ENCODE data around the gene HLA-A. TPM values are rescaled to one million over a fixed set of nuclear protein-coding genes. Genes with fewer than 3 reads are reported as not detected.

Gene HLA-A
- total and polyA plus RNA-seq, 2 of the 13 experiments (the other 11 are each of a cell fraction or from before 2014, with no cell fraction given): 345 to 527 TPM

GRCh38 chr6:29976588-29977424 is 34.5 kb downstream of the HLA-A start (continued):
- TF ChIP-seq E2F2 (CRISPR knock-in tag; IDR thresholded peaks at IDR 0.05; ENCODE audit: borderline replicate concordance) (peak; percentile 35; the same call in 1 of the 2 replicates), ZNF569 (CRISPR knock-in tag; IDR thresholded peaks at IDR 0.05; ENCODE audit: borderline replicate concordance) (no peak), TOPORS (CRISPR knock-in tag; IDR thresholded peaks at IDR 0.05) (peak; percentile 23; the same call in 1 of the 2 replicates), ZNF143 (CRISPR knock-in tag; IDR thresholded peaks at IDR 0.05) (no peak), FOXO4 (CRISPR knock-in tag; conservative IDR thresholded peaks at IDR 0.05) (0 out of 2 replicates have a peak, but pooled peaks have one; percentile 84), TEAD3 (CRISPR knock-in tag; optimal IDR thresholded peaks at IDR 0.05; ENCODE audit: borderline replicate concordance) (peak; percentile 44), ZNF326 (CRISPR knock-in tag; IDR thresholded peaks at IDR 0.05; ENCODE audit: borderline replicate concordance) (no peak), ZNF24 (IDR thresholded peaks at IDR 0.05) (no peak), ZBTB2 (CRISPR knock-in tag; IDR thresholded peaks at IDR 0.05; ENCODE audit: low read depth) (no peak), IRF9 (CRISPR knock-in tag; IDR thresholded peaks at IDR 0.05; ENCODE audit: borderline replicate concordance) (peak; percentile 41; the same call in 1 of the 2 replicates), ETS1 (CRISPR knock-in tag; IDR thresholded peaks at IDR 0.05) (0 out of 2 replicates have a peak, but pooled peaks have one; percentile 18), SAFB2 (CRISPR knock-in tag; IDR thresholded peaks at IDR 0.05; ENCODE audit: borderline replicate concordance, low read depth) (no peak), GATAD1 (CRISPR knock-in tag; IDR thresholded peaks at IDR 0.05) (no peak; the same call in 1 of the 2 replicates), FOXK2 (IDR thresholded peaks at IDR 0.05) (no peak), AKNA (CRISPR knock-in tag; IDR thresholded peaks at IDR 0.05; ENCODE audit: borderline replicate concordance) (0 out of 2 replicates have a peak, but pooled peaks have one; percentile 16), ZNF350 (CRISPR knock-in tag; IDR thresholded peaks at IDR 0.05; ENCODE audit: borderline replicate concordance, low read depth) (peak; percentile 89; the same call in 1 of the 2 replicates)

Measured in HepG2 (cell line).